Measurements from ENCODE around the gene PNLIPRP3. TPM values are rescaled to one million over a fixed set of nuclear protein-coding genes. Genes with fewer than 3 reads are reported as not detected.

The PNLIPRP3 gene
- total RNA-seq, 2 donors from 2014 or later: not detected

- Histone ChIP-seq H3K27ac (no peak overlapping the region), H3K4me3 (no peak overlapping the region), H3K9me3 (no peaks in the 10 kb centered on the region), H3K9ac (ENCODE audit: low read depth in 2 of 2, low read length in 2 of 2) (no peak overlapping the region), H3K36me3 (no peaks in the 10 kb centered on the region), H3K27me3 (no peaks in the 10 kb centered on the region), H3K4me1 (no peaks in the 10 kb centered on the region)
- DNase-seq: no peak
- intact Hi-C loops (cut with DNase I): no loop called here
- TF ChIP-seq CTCF (IDR thresholded peaks at IDR 0.05): no peak
Observed at GRCh38 chr10:116477986-116478664, 50.5 kb downstream of the PNLIPRP3 start.

GRCh38 chr10:116486770-116487448 lies 59.3 kb downstream of the PNLIPRP3 start:
- Histone ChIP-seq H3K4me1 (no peaks in the 10 kb centered on the region), H3K27me3 (no peaks in the 10 kb centered on the region), H3K9me3 (no peaks in the 10 kb centered on the region), H3K9ac (ENCODE audit: low read depth in 2 of 2, low read length in 2 of 2) (no peak overlapping the region), H3K4me3 (no peak overlapping the region), H3K27ac (no peak overlapping the region), H3K36me3 (no peaks in the 10 kb centered on the region)
- TF ChIP-seq CTCF (IDR thresholded peaks at IDR 0.05): no peak
- DNase-seq: no peak
- intact Hi-C loops (cut with DNase I): loop anchor here (5.0 kb wide), 1 partner anchor 45 kb away; no protein-coding TSS in a partner anchor

GRCh38 chr10:116487522-116488430 lies 60.1 kb downstream of the PNLIPRP3 start:
- Histone ChIP-seq H3K27me3 (no peaks in the 10 kb centered on the region), H3K36me3 (no peaks in the 10 kb centered on the region), H3K4me3 (no peak overlapping the region), H3K27ac (no peak overlapping the region), H3K4me1 (no peaks in the 10 kb centered on the region), H3K9ac (ENCODE audit: low read depth in 2 of 2, low read length in 2 of 2) (no peak overlapping the region), H3K9me3 (no peaks in the 10 kb centered on the region)
- TF ChIP-seq CTCF (IDR thresholded peaks at IDR 0.05): no peak
- intact Hi-C loops (cut with DNase I): loop anchor here (5.0 kb wide), 1 partner anchor 45 kb away; no protein-coding TSS in a partner anchor
- no peak for DNase-seq

- no peaks in the 10 kb centered on the region for H3K4me1 ChIP-seq
- TF ChIP-seq CTCF (IDR thresholded peaks at IDR 0.05): no peak
- H3K36me3 ChIP-seq: no peaks in the 10 kb centered on the region
- no peak overlapping the region for H3K9ac ChIP-seq (ENCODE audit: low read depth in 2 of 2, low read length in 2 of 2)
- intact Hi-C loops (cut with DNase I): loop anchor here (5.0 kb wide), 1 partner anchor 47 kb away; no protein-coding TSS in a partner anchor
- H3K4me3 ChIP-seq: no peak overlapping the region
- DNase-seq: no peak
- no peaks in the 10 kb centered on the region for H3K27me3 ChIP-seq
- no peak overlapping the region for H3K27ac ChIP-seq
- H3K9me3 ChIP-seq: no peaks in the 10 kb centered on the region
Observed at GRCh38 chr10:116489460-116489859, 61.8 kb downstream of the PNLIPRP3 start.

- Histone ChIP-seq H3K27me3 (no peaks in the 10 kb centered on the region), H3K9ac (ENCODE audit: low read depth in 2 of 2, low read length in 2 of 2) (no peak overlapping the region), H3K36me3 (no peaks in the 10 kb centered on the region), H3K9me3 (no peaks in the 10 kb centered on the region), H3K27ac (no peak overlapping the region), H3K4me1 (no peaks in the 10 kb centered on the region), H3K4me3 (no peak overlapping the region)
- peak; percentile 50 for TF ChIP-seq CTCF (IDR thresholded peaks at IDR 0.05)
- intact Hi-C loops (cut with DNase I): no loop called here
- DNase-seq: no peak
Observed at GRCh38 chr10:116490028-116490662, 62.5 kb downstream of the PNLIPRP3 start.
